Measurements from ENCODE around the gene HMCN2.

HMCN2 gene

DNA sequence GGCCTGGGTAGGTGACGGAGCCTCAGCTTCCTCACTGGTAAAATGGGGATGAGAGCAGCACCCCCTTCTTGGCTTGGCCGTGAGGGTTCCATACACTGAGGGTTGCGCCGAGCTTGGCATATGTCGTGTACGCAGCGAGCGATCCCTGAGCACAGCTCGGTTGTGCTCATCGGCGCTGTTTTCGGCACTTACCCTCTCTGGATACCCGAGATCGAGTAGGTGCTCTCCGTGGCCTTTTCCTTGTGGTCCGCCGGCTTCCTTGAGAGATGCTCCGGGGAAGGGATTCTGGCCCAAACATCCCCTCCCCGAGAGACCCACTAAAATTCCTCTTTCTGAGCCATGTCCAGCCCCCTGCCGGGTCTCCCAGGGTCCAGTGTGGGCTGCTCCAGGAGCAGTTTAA, 40.0 kb upstream of the HMCN2 start:
- TF ChIP-seq, protein P1, sequence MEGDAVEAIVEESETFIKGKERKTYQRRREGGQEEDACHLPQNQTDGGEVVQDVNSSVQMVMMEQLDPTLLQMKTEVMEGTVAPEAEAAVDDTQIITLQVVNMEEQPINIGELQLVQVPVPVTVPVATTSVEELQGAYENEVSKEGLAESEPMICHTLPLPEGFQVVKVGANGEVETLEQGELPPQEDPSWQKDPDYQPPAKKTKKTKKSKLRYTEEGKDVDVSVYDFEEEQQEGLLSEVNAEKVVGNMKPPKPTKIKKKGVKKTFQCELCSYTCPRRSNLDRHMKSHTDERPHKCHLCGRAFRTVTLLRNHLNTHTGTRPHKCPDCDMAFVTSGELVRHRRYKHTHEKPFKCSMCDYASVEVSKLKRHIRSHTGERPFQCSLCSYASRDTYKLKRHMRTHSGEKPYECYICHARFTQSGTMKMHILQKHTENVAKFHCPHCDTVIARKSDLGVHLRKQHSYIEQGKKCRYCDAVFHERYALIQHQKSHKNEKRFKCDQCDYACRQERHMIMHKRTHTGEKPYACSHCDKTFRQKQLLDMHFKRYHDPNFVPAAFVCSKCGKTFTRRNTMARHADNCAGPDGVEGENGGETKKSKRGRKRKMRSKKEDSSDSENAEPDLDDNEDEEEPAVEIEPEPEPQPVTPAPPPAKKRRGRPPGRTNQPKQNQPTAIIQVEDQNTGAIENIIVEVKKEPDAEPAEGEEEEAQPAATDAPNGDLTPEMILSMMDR (conservative IDR thresholded peaks at IDR 0.05; ENCODE audit: low read depth, low read length) = no peak
- no peak overlapping the region for H3K4me3 ChIP-seq (ENCODE audit: low read length)

DNA sequence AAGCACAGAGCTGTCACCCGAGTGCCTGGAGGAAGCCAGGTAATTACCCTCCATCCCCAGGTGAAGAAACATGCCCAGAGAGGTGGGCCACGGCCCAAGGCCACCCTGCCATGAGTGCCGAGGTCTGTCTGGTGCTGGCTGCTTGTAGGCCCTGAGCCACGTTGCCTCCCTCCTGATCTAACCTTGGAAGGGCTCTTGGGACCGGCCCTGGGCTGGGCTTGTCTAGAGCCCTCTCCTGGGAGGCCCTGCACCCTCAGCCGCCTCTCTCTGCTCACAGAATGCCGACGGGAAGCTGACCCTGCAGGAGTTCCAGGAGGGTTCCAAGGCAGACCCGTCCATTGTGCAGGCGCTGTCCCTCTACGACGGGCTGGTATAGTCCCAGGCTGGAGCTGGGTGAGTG, 39.4 kb upstream of the HMCN2 start:
- H3K4me3 ChIP-seq (ENCODE audit: low read length) = no peak overlapping the region
- TF ChIP-seq, protein P1 (conservative IDR thresholded peaks at IDR 0.05; ENCODE audit: low read depth, low read length) = no peak
- no peak for DNase-seq (ENCODE audit: low read depth)

More for the DNA sequence above, 40.0 kb upstream of the HMCN2 start:
- DNase-seq (ENCODE audit: low read depth) = no peak

GRCh38 chr9:130227833-130228232, 37.7 kb upstream of the HMCN2 start:
- TF ChIP-seq, protein P1 (conservative IDR thresholded peaks at IDR 0.05; ENCODE audit: low read depth, low read length) = no peak
- no peak overlapping the region for H3K4me3 ChIP-seq (ENCODE audit: low read length)
- no peak for DNase-seq (ENCODE audit: low read depth)

- no peak for DNase-seq (ENCODE audit: low read depth)
- H3K4me3 ChIP-seq (ENCODE audit: low read length) = no peak overlapping the region
- TF ChIP-seq, protein P1 (conservative IDR thresholded peaks at IDR 0.05; ENCODE audit: low read depth, low read length) = no peak
Measured at GRCh38 chr9:130229759-130230158, 35.8 kb upstream of the HMCN2 start.

DNA sequence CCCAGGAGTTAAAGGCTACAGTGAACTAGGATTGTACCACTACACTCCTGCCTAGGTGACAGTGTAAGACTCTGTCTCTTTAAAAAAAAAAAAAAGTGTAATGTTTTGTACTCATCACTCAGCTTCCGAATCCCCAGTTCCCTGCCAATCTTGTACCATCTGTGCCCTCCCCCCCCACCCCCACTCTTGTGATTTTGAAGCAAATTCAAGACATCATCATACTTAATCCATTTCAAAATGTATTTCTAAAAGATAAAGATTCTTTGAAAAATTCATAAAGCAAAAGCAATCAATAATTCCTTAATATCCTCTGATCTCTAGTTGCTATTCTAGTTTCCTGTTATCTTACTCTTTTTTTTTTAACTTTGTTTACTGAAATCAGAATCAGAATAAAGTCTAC, 34.9 kb upstream of the HMCN2 start:
- no peak for DNase-seq (ENCODE audit: low read depth)
- H3K4me3 ChIP-seq (ENCODE audit: low read length) = no peak overlapping the region
- TF ChIP-seq, protein P1 (conservative IDR thresholded peaks at IDR 0.05; ENCODE audit: low read depth, low read length) = no peak

- DNase-seq (ENCODE audit: low read depth) = no peak
- H3K4me3 ChIP-seq (ENCODE audit: low read length) = no peak overlapping the region
- TF ChIP-seq, protein P1 (conservative IDR thresholded peaks at IDR 0.05; ENCODE audit: low read depth, low read length) = no peak
Measured at GRCh38 chr9:130232899-130233586, 32.5 kb upstream of the HMCN2 start.

GRCh38 chr9:130233587-130233945, 32.0 kb upstream of the HMCN2 start:
- TF ChIP-seq, protein P1 (conservative IDR thresholded peaks at IDR 0.05; ENCODE audit: low read depth, low read length) = no peak
- DNase-seq (ENCODE audit: low read depth) = no peak
- no peak overlapping the region for H3K4me3 ChIP-seq (ENCODE audit: low read length)

All from retinal pigment epithelial cell (primary cell).